NCI-H2196 treated with DMSO at 0.1 percent for 48 hours (cell line): Measurements from ENCODE around the gene CWF19L2.

Experiments used
- DNase-seq: peaks from one replicate; lab custom pipeline; 2025; ENCODE audit not compliant: unreplicated experiment; lab: John Stamatoyannopoulos, UW

Gene CWF19L2

GRCh38 chr11:107316426-107316825, 141.2 kb downstream of the CWF19L2 start:
- no peak for DNase-seq

- no peak for DNase-seq
Observed at GRCh38 chr11:107307991-107308390, 149.6 kb downstream of the CWF19L2 start.

- DNase-seq: no peak
Observed at GRCh38 chr11:107301878-107302277, 155.7 kb downstream of the CWF19L2 start.

GRCh38 chr11:107293677-107294344, 163.8 kb downstream of the CWF19L2 start:
- no peak for DNase-seq

- DNase-seq: no peak
Observed at GRCh38 chr11:107282195-107282594, 175.4 kb downstream of the CWF19L2 start.
